Activated gamma-delta T cell treated with anti-CD3 and anti-CD28 coated beads, Interleukin-2, amount 50 U/mL, for 16 hours (primary cell): ENCODE results near the gene NDUFAF8.

Experiments used
- DNase-seq: peaks from one replicate; pipeline ENCODE4 v3.0.0-alpha.2; 2020; ENCODE audit warnings: low read depth

NDUFAF8 gene

GRCh38 chr17:81274471-81274855, 35.3 kb downstream of the NDUFAF8 start:
- DNase-seq, result no peak

DNA sequence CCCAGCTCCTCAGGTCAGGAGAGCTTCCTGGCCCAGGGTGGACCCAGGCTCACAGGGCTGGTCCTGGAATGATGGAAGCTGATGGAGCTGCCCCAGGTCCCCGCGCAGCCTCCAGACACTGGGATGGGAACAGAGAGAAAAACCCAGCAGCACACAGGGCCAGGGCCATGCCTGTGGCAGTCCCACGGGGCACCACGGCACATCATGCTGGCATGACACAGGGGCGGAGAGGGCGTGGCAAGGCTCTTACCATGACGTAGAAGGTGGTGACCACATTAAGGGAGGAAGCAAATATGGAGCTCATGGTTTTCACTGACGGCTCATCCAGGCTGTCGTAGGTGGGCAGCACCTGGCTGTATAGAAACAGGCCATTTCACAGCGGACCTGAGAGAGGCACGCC, 37.7 kb downstream of the NDUFAF8 start:
- DNase-seq, result no peak

DNA sequence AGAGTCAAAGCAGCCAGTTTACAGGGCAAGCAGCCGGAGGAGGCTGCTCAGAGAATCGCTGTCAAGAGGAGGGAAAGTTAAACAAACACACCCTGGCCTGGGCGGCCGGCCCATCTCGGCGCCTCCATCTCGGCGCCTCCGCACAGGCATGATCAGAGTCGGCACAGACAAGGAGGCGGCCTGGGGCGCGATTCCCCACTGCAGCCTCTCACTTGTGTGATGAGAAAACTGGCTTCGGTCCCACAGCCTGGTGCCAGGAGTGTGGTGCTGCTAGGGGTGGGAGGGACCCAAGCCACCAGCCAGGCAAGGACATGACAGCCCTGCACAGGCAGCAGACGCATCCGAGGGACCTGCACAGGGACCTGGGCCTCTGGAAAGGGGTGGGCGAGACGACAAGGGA, 38.3 kb downstream of the NDUFAF8 start:
- DNase-seq, result no peak

- no peak for DNase-seq
Observed at GRCh38 chr17:81277946-81278693, 39.0 kb downstream of the NDUFAF8 start.

- no peak for DNase-seq
Observed at GRCh38 chr17:81278831-81279230, 39.7 kb downstream of the NDUFAF8 start.

DNA sequence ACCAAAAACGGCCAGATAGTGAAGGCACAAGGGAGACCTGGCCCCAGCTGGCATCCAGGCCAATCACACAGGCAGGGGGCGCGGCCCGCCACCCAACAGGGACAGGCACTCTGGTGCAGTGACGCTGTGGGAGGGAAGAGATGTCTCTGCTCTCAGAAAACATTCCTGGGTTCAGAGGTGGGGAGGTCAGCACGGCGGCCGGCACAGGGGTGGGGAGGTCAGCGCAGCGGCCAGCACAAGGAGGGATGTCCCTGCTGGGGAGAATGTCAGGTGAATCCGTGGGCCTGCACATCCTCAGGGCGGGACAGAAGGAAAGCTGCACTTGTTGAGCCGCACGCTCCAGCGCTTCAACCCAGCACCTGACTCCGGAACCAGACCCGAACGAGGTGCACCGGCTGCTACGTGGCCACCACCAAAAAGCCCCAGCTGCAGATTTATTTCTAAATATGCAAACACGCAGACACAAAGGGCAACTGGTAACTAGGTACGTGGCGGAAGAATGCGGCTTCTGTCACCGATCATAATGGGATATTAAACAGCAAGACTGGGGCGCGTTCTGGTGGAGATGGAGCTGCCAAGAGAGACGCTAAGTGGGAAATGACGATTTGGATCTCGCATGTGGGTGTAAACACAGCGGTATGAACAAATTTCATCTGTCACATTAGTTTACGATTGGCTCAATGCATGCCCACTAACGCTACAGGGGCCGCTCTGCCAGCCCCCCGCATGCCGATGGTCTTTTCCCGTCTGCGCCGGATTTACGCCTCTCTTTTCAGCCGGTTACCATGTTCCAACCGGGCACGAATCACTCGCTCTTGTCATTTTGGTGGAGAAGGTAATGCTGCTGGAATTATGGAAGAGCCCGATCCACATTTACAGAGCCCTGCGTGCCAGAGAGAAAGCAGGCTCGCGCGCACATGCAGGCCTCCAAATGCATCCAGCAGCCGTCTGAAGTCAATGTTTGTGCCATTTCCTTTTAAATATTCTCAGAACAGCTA, 40.5 kb downstream of the NDUFAF8 start:
- no peak for DNase-seq

GRCh38 chr17:81280571-81280970, 41.5 kb downstream of the NDUFAF8 start:
- no peak for DNase-seq

DNA sequence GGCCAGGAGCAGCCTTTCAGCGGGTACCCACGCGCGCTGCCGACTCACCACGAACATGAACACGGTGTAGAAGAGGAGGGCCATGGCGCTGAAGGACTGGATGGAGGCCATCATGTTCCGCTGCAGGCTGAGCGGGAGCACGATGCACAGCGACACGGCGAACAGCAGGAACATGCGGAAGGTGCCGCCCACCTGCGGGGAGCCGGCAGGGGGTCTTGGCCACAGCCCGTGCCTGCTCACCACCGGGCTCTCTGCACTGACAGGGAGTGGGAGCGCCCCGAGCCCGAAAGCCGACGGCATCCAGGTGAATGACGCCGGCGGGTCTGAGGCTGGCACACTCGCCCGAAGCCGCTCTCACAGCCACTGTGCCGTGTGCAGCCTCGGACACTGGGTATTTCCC, 43.0 kb downstream of the NDUFAF8 start:
- DNase-seq, result no peak

DNA sequence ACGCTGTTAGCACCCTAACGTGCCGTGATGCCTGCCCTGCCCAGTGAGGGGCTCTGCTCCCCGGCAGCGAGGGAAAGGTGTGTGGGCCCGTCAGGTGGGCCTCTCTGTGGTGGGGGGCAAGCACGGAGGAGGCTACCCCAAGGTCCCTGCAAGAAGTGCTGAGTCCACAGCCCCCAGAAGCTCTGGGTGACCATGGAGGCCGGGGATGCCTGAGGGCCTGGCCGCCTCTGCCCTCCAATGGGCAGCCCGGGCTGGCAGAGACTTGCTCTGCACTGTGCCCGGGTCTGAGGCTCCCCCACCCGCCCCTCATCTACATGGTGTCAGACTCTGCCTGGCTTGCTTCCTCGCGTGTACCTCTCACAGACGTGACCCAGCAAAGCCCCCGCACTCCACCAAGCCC, 43.8 kb downstream of the NDUFAF8 start:
- DNase-seq, result no peak

DNA sequence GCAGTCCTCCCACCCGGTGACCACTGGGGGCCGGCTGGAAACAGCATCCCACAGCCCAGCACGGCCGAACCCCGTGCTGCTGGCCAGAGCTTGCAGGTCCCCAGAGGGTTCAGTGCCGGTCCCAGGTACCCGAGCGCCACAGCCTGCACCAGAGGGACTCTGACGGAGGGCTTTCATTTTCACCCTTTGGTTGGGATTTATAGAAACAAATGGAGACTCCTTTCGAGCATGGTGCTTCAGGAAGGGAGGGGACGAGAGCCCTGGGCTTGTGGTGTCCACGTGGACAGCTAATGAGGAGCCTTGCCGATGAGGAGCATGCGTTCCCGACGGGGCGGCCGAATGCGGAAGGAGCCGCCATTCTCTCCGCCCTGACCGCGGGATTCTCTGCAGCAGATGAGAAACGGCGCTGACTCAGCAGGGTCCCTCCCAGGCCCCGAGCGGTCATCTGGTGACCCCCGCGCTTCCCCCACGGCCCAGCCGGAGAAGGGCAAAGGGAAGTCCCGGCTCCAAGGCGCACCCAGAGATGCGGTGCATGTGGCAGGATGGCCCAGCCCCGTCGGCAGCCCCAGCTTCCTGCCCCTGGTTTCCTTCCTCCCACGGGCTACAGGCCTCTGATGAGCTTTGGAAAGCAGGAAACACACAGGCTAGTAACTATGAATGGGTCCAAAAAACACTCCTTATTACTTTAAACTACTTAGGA, 46.2 kb downstream of the NDUFAF8 start:
- peak; percentile 29 for DNase-seq

DNA sequence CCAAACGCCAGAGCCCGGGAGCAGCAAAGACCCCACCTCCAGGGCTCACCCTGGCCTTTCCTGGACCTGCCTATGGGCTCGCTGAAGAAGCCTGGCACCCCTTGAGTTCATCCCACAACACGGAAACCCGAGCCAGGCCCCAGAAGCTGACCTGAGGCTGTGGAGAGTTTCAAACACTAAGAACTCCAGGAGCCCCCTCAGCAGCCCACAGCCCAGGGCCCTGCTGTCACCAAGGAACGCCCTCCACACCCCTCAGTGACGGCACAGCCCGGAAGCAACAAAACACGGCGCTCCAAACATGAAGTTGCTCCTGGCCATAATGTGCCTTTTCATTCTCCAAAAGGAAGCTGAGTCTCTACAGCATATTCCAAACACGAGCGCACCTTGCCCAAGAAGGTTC, 46.8 kb downstream of the NDUFAF8 start:
- DNase-seq, result no peak

DNA sequence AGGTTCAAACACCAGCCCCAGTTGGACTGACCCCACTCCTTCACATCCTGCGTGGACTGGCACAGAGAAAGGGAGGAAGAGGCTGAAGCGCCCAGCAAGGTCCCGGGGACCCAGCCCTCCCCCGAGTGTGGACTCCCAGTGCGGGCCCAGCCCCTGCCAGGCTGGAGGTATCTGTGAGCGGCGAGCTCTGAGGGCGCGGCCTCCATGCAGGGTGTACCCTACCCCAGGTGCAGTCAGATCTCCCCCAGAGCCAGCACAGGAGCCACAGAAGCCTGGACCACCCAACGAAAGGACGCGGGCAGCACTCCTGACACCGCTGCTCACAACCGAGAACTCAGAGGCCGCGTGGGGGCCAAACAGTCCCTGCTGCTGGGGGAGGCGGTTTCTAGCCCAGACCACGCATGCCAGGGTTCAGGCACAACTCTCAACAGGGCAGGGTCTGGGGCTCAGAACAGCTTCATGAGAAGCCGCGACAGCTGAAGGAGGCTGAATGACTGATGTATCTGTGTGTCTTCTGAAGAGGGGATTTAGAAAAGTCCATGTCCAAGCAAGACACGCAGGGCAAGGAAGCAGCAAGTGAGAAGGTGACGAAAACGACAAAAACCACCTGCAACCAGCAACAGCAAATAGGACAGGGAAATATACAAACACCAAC, 47.5 kb downstream of the NDUFAF8 start:
- no peak for DNase-seq

- no peak for DNase-seq
Observed at GRCh38 chr17:81287152-81287551, 48.0 kb downstream of the NDUFAF8 start.

GRCh38 chr17:81287741-81288430, 48.8 kb downstream of the NDUFAF8 start:
- no peak for DNase-seq

DNA sequence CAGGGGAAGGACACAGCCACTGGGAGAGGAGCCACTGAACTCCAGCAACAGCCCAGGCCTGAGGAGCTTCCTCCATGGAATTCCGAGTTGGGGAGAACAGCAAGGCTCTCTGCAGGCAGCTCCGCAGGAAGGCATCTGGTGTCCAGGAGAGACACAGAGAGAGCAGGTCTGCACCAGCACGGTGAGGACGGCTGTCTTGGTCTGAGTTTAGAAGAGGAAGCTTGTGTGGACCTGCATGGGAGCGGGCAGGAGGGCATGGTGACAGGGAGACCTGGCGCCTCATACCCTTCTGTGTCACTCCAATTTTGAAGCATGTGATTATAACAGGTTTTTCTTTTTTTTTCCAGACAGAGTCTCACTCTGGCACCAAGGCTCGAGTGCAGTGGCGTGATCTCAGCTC, 49.6 kb downstream of the NDUFAF8 start:
- no peak for DNase-seq

GRCh38 chr17:81289627-81290026, 50.5 kb downstream of the NDUFAF8 start:
- DNase-seq, result no peak

DNA sequence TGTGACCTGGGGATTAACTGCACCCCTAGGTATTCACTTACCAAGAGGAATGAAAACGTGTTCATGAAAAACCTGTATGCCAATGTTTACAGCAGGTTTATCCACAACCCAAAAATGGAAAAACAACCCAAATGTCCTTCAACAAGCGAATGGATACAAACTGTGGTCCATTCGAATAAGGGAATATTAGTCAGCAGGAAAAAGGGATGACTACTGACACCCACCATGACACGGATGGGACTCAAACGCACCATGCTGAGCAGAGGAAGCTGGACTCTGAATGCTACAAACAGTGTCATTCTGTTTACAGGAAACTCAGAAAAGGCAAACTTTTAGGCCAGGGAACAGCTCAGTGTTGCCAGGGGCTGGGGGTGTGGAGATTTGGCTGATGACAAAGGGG, 51.1 kb downstream of the NDUFAF8 start:
- no peak for DNase-seq
